Activated CD4-positive, alpha-beta T cell treated with anti-CD3 and anti-CD28 coated beads, Interleukin-2, Interleukin-4, amounts not matched to agents 100 ng/mL and 50 ng/mL, durations not matched to agents 16 hours and 8 hours (primary cell): ENCODE data around the gene PGAP1.

Source experiments
- DNase-seq: peaks from one replicate; pipeline ENCODE4 v3.0.0-alpha.2; 2020; ENCODE audit warnings: low spot score

PGAP1 gene

DNA sequence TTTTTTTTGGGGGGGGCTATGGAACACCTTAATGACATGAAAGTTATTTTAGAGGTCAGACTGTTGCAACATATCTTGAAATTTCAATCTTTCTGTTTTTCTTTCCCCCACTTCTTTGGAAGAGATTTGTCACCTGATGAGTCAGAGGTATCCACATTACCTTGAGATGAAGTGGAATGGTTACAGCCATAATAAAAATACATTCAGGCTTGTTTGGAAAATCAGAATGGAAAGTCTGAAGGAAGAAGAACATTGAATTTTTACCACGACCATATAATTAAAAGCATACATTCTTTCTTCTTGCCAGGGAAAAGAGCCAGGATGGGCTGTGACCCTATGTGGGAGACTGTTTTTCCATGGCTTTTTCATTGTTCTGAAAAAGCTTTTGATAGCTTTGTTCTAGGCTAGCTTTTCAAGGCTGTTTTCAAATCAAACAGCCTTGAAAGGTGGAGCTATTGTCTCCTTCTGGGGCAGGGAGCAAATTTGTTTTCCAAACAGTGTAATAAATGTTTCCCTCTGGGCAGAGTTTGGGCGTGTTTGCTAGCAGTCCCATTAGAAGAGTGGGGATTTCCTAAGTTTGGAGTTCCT, 124.7 kb downstream of the PGAP1 start:
- DNase-seq, result no peak

DNA sequence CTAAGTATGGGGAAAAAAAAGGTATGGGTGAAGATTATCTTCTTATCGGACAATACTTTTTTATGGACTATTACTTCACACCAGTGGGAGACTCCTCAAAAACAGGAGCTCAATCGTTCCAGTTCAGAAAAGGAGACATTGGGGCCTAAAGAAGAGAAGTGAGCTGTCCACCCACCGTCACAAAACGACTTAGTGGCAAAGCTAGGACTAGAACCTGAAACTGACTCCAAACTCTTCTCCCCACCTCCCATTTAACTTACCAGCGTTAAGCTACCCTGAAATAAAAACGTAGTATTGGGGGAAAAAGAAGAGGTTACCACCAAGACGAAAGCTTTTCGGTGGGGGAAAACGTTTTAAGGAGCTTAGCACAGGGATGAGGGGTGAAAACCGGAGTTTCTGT, 127.5 kb downstream of the PGAP1 start:
- DNase-seq, result no peak

DNA sequence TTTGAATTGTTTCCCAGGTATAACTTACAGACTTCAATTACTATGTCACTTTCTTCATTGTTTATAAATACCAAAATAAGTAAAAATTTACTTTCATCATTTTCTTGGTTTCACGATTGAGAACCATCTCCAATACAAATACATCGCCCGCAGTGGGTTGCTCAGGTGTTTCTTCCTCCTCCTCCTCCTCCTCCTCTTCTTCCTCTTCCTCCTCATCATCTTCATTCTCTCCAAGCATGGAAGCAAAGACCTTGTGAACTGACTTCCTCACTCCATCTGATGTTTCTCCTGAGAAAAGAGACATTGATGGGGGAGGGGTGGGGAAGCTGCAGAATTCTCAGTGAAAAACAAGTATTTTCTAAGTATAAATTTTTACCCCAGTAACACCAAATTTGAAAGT, 133.6 kb downstream of the PGAP1 start:
- DNase-seq, result no peak

DNA sequence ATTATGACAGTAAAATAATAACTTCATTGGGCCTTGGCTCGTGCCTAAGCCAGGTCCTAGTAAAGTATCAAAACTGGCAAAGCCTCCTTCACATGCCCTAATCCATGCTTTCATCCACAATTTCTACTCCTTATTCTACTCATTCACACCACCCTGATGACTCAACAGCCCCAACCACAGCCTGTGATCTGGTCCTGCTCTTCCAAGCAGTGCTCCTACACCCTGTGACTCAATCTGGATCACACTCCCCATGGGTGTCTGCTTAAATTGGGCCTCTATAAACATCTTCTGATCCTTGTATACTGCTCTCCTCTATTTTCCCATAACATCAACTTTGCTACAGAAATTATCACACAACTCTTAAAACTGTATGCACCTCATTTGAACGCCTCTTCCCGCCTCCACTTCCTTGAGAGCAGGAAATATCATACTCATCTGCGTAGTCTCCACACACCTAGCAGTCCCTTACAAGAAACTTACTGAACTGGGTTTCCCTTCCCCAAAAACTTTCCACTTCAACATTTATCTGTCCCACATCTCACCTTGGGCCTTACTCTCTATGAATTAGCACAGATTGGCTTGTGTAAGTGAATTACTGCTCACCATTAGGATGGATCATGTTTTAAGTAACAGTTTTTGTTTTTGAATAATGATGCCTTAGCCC, 142.9 kb downstream of the PGAP1 start:
- DNase-seq, result peak; percentile 47
